ENCODE results near the gene GPATCH2. TPM values are rescaled to one million over a fixed set of nuclear protein-coding genes. Genes with fewer than 3 reads are reported as not detected.

GPATCH2 gene
- total RNA-seq, 1 donor from 2014 or later: 13.5 TPM

GRCh38 chr1:217431395-217431794 lies 199.5 kb downstream of the GPATCH2 start:
- intact Hi-C loops (cut with DNase I): no loop called here

GRCh38 chr1:217425422-217425821 lies 205.5 kb downstream of the GPATCH2 start:
- no peak for DNase-seq (ENCODE audit: extremely low spot score in 2 of 2)
- Histone ChIP-seq H3K9me3 (no peaks in the 10 kb centered on the region), H3K36me3 (no peaks in the 10 kb centered on the region), H3K4me3 (no peak overlapping the region), H3K27me3 (no peaks in the 10 kb centered on the region), H3K27ac (no peak overlapping the region), H3K4me1 (no peaks in the 10 kb centered on the region)
- no peak for TF ChIP-seq CTCF (IDR thresholded peaks at IDR 0.05)
- no peak for TF ChIP-seq POLR2A (IDR thresholded peaks at IDR 0.05)
- TF ChIP-seq POLR2AphosphoS5 (IDR thresholded peaks at IDR 0.05; ENCODE audit: insufficient read depth in 1 of 2, low read depth in 1 of 2): no peak
- intact Hi-C loops (cut with DNase I): no loop called here

More at GRCh38 chr1:217431395-217431794, 199.5 kb downstream of the GPATCH2 start:
- H3K27me3 ChIP-seq: no peaks in the 10 kb centered on the region
- no peak for DNase-seq (ENCODE audit: extremely low spot score in 2 of 2)
- H3K27ac ChIP-seq: no peak overlapping the region
- H3K4me3 ChIP-seq: no peak overlapping the region
- no peaks in the 10 kb centered on the region for H3K9me3 ChIP-seq
- no peak for TF ChIP-seq CTCF (IDR thresholded peaks at IDR 0.05)
- no peak for TF ChIP-seq POLR2AphosphoS5 (IDR thresholded peaks at IDR 0.05; ENCODE audit: insufficient read depth in 1 of 2, low read depth in 1 of 2)
- no peak for TF ChIP-seq POLR2A (IDR thresholded peaks at IDR 0.05)
- peaks cover 0 to 8% of the 10 kb centered on the region in 2 donors for H3K36me3 ChIP-seq
- no peaks in the 10 kb centered on the region for H3K4me1 ChIP-seq

- no peaks in the 10 kb centered on the region for H3K36me3 ChIP-seq
- intact Hi-C loops (cut with DNase I): no loop called here
- H3K27ac ChIP-seq: no peak overlapping the region
- no peak for DNase-seq (ENCODE audit: extremely low spot score in 2 of 2)
- no peaks in the 10 kb centered on the region for H3K9me3 ChIP-seq
- TF ChIP-seq CTCF (IDR thresholded peaks at IDR 0.05) (no peak), POLR2A (IDR thresholded peaks at IDR 0.05) (no peak), POLR2AphosphoS5 (IDR thresholded peaks at IDR 0.05; ENCODE audit: insufficient read depth in 1 of 2, low read depth in 1 of 2) (no peak)
- H3K4me3 ChIP-seq: no peak overlapping the region
- H3K4me1 ChIP-seq: no peaks in the 10 kb centered on the region
- H3K27me3 ChIP-seq: no peaks in the 10 kb centered on the region
These were observed 211.7 kb downstream of the GPATCH2 start for GRCh38 chr1:217419194-217419551.

GRCh38 chr1:217418269-217419193 lies 212.4 kb downstream of the GPATCH2 start:
- DNase-seq (ENCODE audit: extremely low spot score in 2 of 2): no peak
- no peaks in the 10 kb centered on the region for H3K27me3 ChIP-seq
- no peak overlapping the region for H3K27ac ChIP-seq
- no peaks in the 10 kb centered on the region for H3K9me3 ChIP-seq
- intact Hi-C loops (cut with DNase I): no loop called here
- H3K36me3 ChIP-seq: no peaks in the 10 kb centered on the region
- H3K4me1 ChIP-seq: no peaks in the 10 kb centered on the region
- H3K4me3 ChIP-seq: no peak overlapping the region
- TF ChIP-seq POLR2AphosphoS5 (IDR thresholded peaks at IDR 0.05; ENCODE audit: insufficient read depth in 1 of 2, low read depth in 1 of 2) (no peak), POLR2A (IDR thresholded peaks at IDR 0.05) (no peak), CTCF (IDR thresholded peaks at IDR 0.05) (no peak)

GRCh38 chr1:217417363-217417762 lies 213.5 kb downstream of the GPATCH2 start:
- Histone ChIP-seq H3K4me1 (no peaks in the 10 kb centered on the region), H3K36me3 (no peaks in the 10 kb centered on the region), H3K9me3 (no peaks in the 10 kb centered on the region), H3K4me3 (no peak overlapping the region), H3K27ac (no peak overlapping the region), H3K27me3 (no peaks in the 10 kb centered on the region)
- TF ChIP-seq CTCF (IDR thresholded peaks at IDR 0.05): no peak
- no peak for DNase-seq (ENCODE audit: extremely low spot score in 2 of 2)
- intact Hi-C loops (cut with DNase I): no loop called here
